HG02981 (cell line): ENCODE results near the gene WAC.
"Not testable (repeated sequence)": the region's sequence is repeated elsewhere in the genome, so short reads cannot be mapped to it uniquely, and the experiment has no call there.

ENCODE experiments used
- ATAC-seq: cut with Tn5 transposase; IDR thresholded peaks from one replicate; pipeline ENCODE4 v1.9.1; 2021; ENCODE audit warnings: mild to moderate bottlenecking, moderate library complexity; ENCODE audit not compliant: unreplicated experiment

The WAC gene

GRCh38 chr10:28604567-28605536 is 71.9 kb downstream of the WAC start:
- ATAC-seq = no peak

GRCh38 chr10:28606568-28606967 is 73.7 kb downstream of the WAC start:
- no peak for ATAC-seq

DNA sequence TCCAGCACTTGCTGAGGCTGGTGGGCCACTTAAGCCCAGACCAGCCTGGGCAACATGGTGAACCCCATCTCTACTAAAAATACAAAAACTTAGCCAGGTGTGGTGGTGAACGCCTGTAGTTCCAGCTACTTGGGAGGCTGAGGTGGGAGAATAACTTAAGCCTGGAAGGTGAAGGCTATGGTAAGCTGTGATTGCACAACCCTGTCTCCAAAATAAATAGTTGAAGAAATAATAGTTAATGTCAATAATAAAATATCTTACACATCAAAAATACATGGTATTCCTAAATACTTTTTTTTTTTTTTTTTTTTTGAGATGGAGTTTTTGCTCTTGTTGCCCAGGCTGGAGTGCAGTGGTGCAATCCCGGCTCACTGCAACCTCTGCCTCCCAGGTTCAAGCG is 76.7 kb downstream of the WAC start:
- ATAC-seq = not testable (repeated sequence)

DNA sequence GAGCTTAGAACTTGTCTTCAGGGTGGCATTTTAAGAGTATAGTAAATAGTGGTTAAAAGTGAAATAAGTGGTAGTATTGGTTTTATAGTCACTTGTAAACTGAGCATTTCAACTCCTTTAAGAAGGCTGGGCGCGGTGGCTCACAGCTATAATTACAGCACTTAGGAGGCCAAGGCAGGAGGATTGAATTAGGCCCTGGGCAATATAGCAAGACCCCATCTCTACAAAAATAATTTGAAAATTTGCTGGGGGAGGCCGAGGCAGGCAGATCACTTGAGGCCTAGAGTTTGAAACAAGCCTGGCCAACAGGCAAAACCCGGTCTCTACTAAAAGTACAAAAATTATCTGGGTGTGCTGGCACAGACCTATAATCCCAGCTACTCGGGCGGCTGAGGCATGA is 80.0 kb downstream of the WAC start:
- no peak for ATAC-seq

DNA sequence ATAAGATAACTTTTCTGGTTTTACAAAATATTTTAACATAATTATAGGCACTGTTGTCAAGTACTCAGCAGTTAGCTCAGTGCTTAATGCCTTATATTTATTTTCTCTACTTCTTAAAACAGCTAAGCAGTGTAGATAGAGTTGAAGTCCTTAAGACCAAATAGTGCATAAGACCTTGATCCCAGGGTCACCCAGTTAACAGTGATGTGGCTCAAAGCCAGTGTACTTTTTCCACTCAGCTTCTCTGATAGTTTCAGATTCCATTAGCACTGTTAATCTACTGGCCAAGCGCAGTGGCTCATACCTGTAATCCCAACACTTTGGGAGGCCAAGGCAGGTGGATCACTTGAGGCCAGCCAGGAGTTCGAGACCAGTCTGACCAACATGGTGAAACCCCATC is 83.6 kb downstream of the WAC start:
- ATAC-seq = no peak

DNA sequence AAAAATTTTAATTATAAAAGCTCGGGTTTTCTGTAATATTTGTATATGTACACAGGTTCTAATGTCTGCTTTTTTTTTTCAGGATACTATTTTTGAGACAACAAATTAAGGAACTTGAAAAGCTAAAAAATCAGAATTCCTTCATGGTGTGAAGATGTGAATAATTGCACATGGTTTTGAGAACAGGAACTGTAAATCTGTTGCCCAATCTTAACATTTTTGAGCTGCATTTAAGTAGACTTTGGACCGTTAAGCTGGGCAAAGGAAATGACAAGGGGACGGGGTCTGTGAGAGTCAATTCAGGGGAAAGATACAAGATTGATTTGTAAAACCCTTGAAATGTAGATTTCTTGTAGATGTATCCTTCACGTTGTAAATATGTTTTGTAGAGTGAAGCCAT is 86.5 kb downstream of the WAC start:
- no peak for ATAC-seq

GRCh38 chr10:28620251-28620650 is 87.3 kb downstream of the WAC start:
- ATAC-seq = no peak

- ATAC-seq = no peak
Observed at GRCh38 chr10:28623483-28623882, 90.6 kb downstream of the WAC start.

- no peak for ATAC-seq
Observed at GRCh38 chr10:28624351-28624750, 91.4 kb downstream of the WAC start.

DNA sequence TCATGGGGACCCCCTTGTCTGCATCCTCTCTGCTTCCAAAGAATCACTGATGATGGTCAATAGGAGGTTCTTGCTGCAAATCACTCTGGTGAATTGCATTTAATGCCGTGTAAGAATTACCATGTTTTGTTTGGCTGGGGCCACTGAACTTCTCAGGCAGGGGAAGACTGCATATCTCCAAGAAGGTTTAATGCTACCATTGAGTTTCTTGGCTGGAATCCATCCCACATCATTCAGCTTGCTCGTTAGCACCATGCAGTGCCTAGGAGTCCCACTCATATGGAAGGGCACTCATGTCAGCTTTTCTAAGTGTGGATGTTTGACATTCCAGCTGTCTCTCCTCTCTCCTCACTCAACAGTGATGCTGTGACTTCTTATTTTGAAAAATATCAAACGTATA is 94.2 kb downstream of the WAC start:
- ATAC-seq = no peak

DNA sequence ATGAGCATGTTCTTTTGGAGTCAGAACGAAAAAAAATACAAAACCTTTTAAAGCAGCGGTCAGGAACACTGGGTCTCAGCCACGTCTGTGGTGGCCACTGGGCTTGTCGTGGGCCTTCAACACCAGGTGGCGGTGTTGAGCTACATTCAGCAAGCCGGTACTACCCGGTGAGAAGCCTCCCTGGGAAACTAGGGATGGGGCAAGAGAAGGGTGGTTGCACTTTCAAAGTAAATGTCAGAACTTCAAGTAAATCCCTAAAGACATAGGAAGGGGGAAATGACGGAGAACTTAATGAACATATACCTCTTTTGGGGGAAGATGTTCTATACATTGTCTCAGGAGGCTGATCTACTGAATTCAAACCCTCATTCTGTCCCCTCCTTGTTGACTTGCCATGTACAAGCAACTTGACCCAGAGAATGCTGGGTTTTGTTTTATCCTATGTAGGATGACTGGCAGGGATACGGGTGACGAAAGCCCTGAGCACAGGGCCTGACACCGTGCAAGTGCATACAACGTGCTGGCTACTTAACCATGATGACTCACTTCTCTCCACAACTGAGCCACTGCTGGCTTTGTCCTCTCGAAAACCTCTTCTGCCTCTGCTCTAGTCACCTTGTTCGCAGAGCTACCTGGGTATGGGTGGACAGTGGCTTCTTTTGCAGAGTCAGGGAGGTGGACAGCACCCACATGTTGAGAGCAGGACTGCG is 95.4 kb downstream of the WAC start:
- ATAC-seq = peak; percentile 71

DNA sequence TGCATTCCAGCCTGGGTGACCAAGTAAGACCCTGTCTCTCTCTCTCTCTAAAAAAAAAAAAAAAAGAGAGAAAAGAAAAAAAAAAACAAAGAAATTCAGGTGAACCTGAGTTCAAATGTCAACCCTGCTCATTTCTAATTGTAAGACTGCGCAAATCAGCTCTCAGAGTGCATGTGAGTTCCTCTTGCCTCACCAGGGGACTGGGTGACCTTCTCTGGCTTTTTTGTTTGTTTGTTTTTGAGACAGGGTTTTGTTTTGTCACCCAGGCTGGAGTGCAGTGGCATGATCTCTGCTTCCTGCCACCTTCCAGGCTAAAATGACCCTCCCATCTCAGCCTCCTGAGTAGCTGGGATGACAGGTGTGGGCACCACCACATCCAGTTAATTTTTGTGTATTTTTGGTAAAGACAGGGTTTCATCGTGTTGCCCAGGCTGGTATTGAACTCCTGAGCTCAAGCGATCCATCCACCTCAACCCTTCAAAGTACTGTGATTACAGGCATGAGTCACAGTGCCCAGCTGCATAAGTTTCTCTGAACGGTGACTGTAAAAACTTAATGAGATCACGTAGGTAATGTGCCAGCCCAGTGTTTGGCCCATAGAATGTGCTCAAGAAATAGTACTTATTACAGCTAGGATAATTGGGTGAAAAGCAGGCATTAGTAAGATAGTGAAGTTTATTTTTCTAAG is 99.1 kb downstream of the WAC start:
- ATAC-seq = no peak

- ATAC-seq = no peak
Observed at GRCh38 chr10:28632584-28632945, 99.6 kb downstream of the WAC start.

GRCh38 chr10:28633750-28634149 is 100.8 kb downstream of the WAC start:
- ATAC-seq = no peak

DNA sequence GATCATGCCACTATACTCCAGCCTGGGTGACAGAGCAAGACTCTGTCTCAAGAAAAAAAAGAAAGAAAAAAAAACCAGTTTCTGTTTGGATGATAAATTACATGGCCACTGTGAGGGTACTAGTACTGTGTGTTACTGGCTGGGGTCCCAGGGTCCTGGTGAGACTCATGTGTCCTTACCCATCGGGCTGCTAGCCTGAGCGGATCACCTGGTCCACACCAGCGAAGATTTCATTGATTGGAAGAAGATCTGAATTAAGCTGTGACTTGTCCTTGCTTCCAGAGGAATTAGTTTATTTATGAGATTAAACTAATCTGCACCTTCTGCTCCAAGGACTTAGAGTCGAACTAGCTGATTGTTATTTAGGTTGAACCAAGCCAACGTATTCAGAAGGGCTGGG is 104.4 kb downstream of the WAC start:
- no peak for ATAC-seq

- ATAC-seq = no peak
Observed at GRCh38 chr10:28638392-28638791, 105.5 kb downstream of the WAC start.

- ATAC-seq = no peak
Observed at GRCh38 chr10:28640551-28640950, 107.6 kb downstream of the WAC start.

DNA sequence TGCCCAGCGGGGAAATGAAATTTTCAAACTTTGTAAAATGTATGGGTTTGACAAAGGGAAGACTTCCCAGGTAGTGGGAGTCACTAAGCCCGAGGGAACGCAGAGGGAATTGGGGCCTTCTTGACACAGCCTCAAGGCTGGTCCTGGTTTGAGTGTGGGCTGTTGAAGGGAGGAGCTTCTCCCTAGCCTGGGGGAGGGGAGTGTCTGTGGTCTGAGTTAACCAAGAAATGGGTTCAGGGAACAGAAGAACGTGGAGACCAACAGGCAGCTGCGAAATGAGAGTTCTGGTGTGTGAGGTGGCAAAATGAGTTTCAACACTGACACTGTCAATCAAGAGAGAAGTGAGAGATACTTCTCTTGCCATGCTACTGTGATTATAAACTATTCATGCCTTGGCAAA is 111.7 kb downstream of the WAC start:
- no peak for ATAC-seq

DNA sequence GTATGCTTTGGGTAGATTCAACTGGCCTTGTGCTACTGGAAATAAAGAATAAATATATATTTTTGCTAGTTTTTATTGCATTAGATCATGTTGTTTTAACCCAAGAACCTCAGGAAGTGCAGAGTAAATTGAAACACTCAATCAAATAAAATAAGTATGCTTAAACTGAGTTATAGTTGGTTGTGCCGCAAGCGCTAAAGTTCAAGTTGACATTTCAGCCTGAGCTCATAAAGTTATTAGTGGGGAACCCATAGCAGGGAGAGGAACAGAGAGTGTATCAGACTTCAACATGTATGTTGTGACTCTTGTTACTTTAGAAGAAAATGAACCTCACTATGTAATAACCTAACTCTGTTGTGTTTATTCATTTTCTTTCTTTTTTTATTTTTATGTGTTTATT is 119.2 kb downstream of the WAC start:
- no peak for ATAC-seq

DNA sequence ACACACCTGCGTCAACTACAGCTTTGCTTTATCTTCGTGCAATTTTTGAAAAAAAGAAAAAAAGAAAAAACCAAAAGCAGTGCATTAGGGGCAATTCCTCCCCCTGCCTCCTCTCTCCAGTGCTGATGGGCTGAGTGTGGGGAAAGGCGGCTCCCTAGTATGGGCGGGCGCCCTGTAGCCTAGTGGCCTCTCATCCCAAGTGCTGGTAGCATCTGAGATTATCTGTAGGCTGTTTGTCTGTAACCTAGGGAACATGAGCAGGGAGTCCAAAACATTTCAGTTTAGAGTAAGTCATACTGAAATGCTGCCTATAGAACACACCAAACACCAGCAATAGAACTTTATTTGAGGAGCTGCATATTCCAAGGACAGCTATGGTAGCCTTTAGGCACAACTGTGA is 119.8 kb downstream of the WAC start:
- no peak for ATAC-seq

DNA sequence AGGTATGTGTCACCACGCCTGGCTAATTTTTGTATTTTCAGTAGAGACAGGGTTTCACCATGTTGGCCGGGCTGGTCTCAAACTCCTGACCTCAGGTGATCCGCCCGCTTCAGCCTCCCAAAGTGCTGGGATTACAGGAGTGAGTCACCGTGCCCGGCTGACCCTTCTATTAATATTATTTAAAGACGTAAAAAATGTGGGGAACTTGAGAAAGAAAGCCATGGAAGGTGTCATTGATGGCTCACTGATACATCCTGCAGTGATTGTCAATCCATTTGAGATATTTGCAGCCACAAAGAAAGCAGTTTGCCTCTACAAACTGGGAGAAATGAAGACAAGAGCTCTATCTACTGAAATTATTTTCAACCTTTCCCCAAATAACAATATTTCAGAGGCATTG is 125.9 kb downstream of the WAC start:
- ATAC-seq = not testable (repeated sequence)

GRCh38 chr10:28661035-28661434 is 128.1 kb downstream of the WAC start:
- no peak for ATAC-seq
